Sciatic nerve (tissue), 2 donors: Measurements from ENCODE around the gene MTX2. TPM values are rescaled to one million over a fixed set of nuclear protein-coding genes. Genes with fewer than 3 reads are reported as not detected.
"Not testable (repeated sequence)": the region's sequence is repeated elsewhere in the genome, so short reads cannot be mapped to it uniquely, and the experiment has no call there.

ENCODE experiments used
- ATAC-seq: fragments of 200-7000 bp; cut with Tn5 transposase; one replicate; pipeline ENCODE4 v1.9.1; 2020; ENCODE audit warnings: mild to moderate bottlenecking, moderate library complexity
- DNase-seq: peaks from one replicate; pipeline ENCODE4 v3.0.0-alpha.2; 2020; ENCODE audit warnings: low spot score
- intact Hi-C: fragments of 100-400 bp; cut with DNase I; formaldehyde crosslinking; loops from one replicate; pipeline ENCODE4 v1.14.2; 2022
- total RNA-seq: library from RNA; stranded (reverse); fragmentation: NEBNext Ultra II Directional; extraction: Animal tissue kit (Norgen Biotek cat#: 25700); gene quantifications from one replicate; pipeline ENCODE4 v1.2.1, GENCODE V29; 2021
- donor health status: DM: no; HTN: no; CAD: no.
- donor health status: DM: no; HTN: no; CAD: no.

Gene MTX2
- total RNA-seq, 1 donor from 2014 or later: 22.8 TPM

GRCh38 chr2:176356251-176356650 lies 87.0 kb downstream of the MTX2 start:
- intact Hi-C loops: no loop called here
- no peak for ATAC-seq
- no peak for DNase-seq

- DNase-seq: no peak
- intact Hi-C loops: no loop called here
- no peak for ATAC-seq
Observed at GRCh38 chr2:176364273-176364977, 95.2 kb downstream of the MTX2 start.

DNA sequence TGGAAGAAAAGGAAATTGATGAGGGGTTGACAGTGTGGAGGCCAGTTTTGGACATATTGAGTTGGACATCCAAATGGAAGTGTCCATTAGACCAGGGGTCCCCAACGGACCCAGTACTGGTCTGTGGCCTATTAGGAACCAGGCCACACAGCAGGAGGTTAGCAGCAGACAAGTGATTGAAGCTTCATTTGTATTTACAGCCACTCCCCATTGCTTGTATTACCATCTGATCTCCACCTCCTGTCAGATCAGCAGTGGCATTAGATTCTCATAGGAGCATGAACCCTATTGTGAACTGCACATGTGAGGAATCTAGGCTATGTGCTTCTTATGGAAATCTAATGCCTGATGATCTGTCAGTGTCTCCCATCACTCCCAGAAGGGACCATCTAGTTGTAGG lies 99.1 kb downstream of the MTX2 start:
- intact Hi-C loops: no loop called here
- ATAC-seq (no peak), DNase-seq (no peak)

DNA sequence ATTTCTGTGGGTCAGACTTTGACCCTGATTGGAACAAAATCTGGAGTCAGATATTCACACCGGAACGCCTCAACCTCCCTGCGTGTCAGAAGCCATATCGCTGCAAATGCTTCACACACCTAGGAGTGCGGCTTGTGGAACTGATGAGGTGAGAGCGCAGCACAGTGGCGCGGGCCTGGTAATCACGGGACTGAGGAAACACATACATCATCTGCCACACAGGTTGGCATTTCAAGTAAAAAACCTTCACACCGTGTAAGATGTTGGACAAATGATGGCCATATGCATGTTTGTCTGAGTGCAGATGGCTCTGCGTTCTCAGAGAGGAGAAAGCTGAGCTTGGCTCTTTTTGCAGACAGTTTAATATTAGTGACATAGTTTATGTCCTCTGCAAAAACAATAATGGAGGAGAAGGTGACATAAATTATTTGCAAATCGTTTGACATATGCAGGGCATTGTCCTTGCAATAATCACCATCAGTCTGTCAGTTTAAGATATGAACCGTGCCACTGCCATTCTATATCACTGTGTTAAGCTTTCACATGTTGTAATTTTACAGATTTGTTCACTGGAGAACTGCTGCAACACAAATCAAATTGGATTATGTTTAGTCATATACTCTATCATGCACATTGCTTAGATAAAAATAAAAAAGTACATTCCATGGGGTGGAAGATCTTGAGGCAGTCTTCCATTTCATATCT lies 101.4 kb downstream of the MTX2 start:
- no peak for DNase-seq

GRCh38 chr2:176373155-176373554 lies 103.9 kb downstream of the MTX2 start:
- DNase-seq, ATAC-seq, intact Hi-C loops: not testable (repeated sequence)

More for the DNA sequence above, 101.4 kb downstream of the MTX2 start:
- ATAC-seq: no peak
- intact Hi-C loops: no loop called here

GRCh38 chr2:176378323-176378722 lies 109.1 kb downstream of the MTX2 start:
- intact Hi-C loops: no loop called here
- DNase-seq (no peak), ATAC-seq (no peak)

GRCh38 chr2:176380341-176380740 lies 111.1 kb downstream of the MTX2 start:
- intact Hi-C loops: no loop called here
- no peak for DNase-seq
- ATAC-seq: no peak

DNA sequence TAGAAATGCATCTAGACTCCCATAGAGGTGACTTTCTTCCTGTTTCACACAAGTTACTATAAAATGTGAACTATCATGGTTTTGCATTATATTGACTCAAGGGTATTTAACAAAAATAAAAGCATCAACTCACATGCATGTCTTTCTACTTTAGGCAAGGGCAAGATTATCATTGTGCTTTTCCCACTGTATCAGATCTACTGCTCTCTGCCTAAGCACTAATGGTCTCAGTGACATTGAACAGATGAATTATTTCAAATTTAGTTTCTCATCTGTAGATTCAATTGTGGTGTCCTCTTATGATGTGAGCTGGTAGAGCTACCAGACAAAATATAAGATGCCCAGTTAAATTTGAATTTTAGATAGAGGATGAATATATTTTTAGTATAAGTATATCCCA lies 113.9 kb downstream of the MTX2 start:
- DNase-seq (no peak), ATAC-seq (no peak)
- intact Hi-C loops: no loop called here

- intact Hi-C loops: no loop called here
- no peak for DNase-seq
- no peak for ATAC-seq
Observed at GRCh38 chr2:176383836-176384442, 114.7 kb downstream of the MTX2 start.

GRCh38 chr2:176385219-176385759 lies 116.0 kb downstream of the MTX2 start:
- no peak for ATAC-seq
- intact Hi-C loops: no loop called here
- DNase-seq: no peak

- ATAC-seq: no peak
- intact Hi-C loops: no loop called here
Observed at GRCh38 chr2:176385838-176386237, 116.6 kb downstream of the MTX2 start.

More at GRCh38 chr2:176385838-176386237, 116.6 kb downstream of the MTX2 start:
- no peak for DNase-seq

Other genes with a start within 250 kb of the MTX2 start
- gene EVX2, start 185.5 kb upstream of the MTX2 start, total RNA-seq: not detected
- not detected for gene HOXD13, start 176.7 kb upstream of the MTX2 start, total RNA-seq
- gene HOXD12, start 169.6 kb upstream of the MTX2 start, total RNA-seq: not detected
- gene HOXD11, start 162.2 kb upstream of the MTX2 start, total RNA-seq: 0.40 TPM
- gene HOXD10, start 152.7 kb upstream of the MTX2 start, total RNA-seq: 1.9 TPM
- 4.9 TPM for gene HOXD9, start 146.7 kb upstream of the MTX2 start, total RNA-seq
- 11.9 TPM for gene HOXD8, start 139.7 kb upstream of the MTX2 start, total RNA-seq
- gene HOXD4, start 117.9 kb upstream of the MTX2 start, total RNA-seq: 6.8 TPM
- gene HOXD3, start 112.1 kb upstream of the MTX2 start, total RNA-seq: 9.8 TPM
- 1.9 TPM for gene HOXD1, start 80.8 kb upstream of the MTX2 start, total RNA-seq